HEK293 (cell line): ENCODE data around the gene HIPK2.

ENCODE experiments used
- CTCF ChIA-PET: fragments of 350-600 bp; formaldehyde crosslinking; extraction: SDS; loops from one replicate; lab custom pipeline; 2021; ENCODE audit warnings: antibody characterized with exemption; lab: Yijun Ruan, JAX
- POLR2A ChIA-PET: fragments of 300-600 bp; formaldehyde crosslinking; extraction: SDS; loops from one replicate; lab custom pipeline; 2020; ENCODE audit warnings: antibody characterized with exemption, inconsistent platforms; lab: Yijun Ruan, JAX
- H3K27ac ChIP-seq: fragments of 200-500 bp; sonication (Bioruptor generic); 2 replicates; pipeline ENCODE4 v1.5.1; 2014; ENCODE audit warnings: low read depth, low read length, control low read depth, inconsistent platforms; ENCODE audit errors: extremely low read depth
- H3K36me3 ChIP-seq, 2 experiments: fragments of 200-500 bp in 1 of 2; sonication (Bioruptor generic) in 1 of 2; 1 replicate in 1 of 2; 2 replicates in 1 of 2; pipeline ENCODE4 v1.5.1; 2014 to 2017; ENCODE audit warnings: inconsistent platforms in 2 of 2, low read length in 2 of 2; ENCODE audit not compliant: control insufficient read depth in 2 of 2, insufficient read depth in 1 of 2
- H3K4me1 ChIP-seq: fragments of 200-500 bp; sonication (Bioruptor generic); 2 replicates; pipeline ENCODE4 v1.5.1; 2014; ENCODE audit warnings: mild to moderate bottlenecking, low read length, inconsistent platforms; ENCODE audit not compliant: control insufficient read depth, insufficient read depth
- H3K4me3 ChIP-seq: 2 replicates; pipeline ENCODE4 v1.5.1; 2011; ENCODE audit warnings: low read depth, mild to moderate bottlenecking, control low read depth, low read length, moderate library complexity
- H3K9me3 ChIP-seq: fragments of 200-500 bp; sonication (Bioruptor generic); 2 replicates; pipeline ENCODE4 v1.5.1; 2014; ENCODE audit warnings: low read depth, low read length, inconsistent platforms; ENCODE audit not compliant: control insufficient read depth, insufficient read depth
- GLIS2 ChIP-seq: fragments of 450-650 bp; formaldehyde crosslinking; IDR thresholded peaks from 2 replicates; pipeline ENCODE4 v1.5.1; 2016; ENCODE audit warnings: missing biosample characterization, missing genetic modification characterization
- HOXC10 ChIP-seq: sonication (generic); formaldehyde crosslinking; IDR thresholded peaks from 2 replicates; pipeline ENCODE4 v1.8.1; 2023; ENCODE audit warnings: mild to moderate bottlenecking, missing genetic modification reagents
- KLF9 ChIP-seq: fragments of 450-650 bp; formaldehyde crosslinking; IDR thresholded peaks from 2 replicates; pipeline ENCODE4 v1.5.1; 2016; ENCODE audit warnings: missing biosample characterization, missing genetic modification characterization, low read depth
- ZNF155 ChIP-seq: fragments of 450-650 bp; formaldehyde crosslinking; IDR thresholded peaks from 2 replicates; pipeline ENCODE4 v1.5.1; 2016; ENCODE audit warnings: missing biosample characterization, missing genetic modification characterization
- ZNF274 ChIP-seq, 2 experiments: fragments of 200-500 bp in 1 of 2; fragments of 450-650 bp in 1 of 2; sonication (Bioruptor generic) in 1 of 2; formaldehyde crosslinking in 1 of 2; IDR thresholded peaks; 2 replicates each; pipeline versions ENCODE4 v1.5.1 to v1.6.1; 2014 to 2016; ENCODE audit warnings: borderline replicate concordance in 1 of 2, inconsistent platforms in 1 of 2, low read length in 1 of 2, missing biosample characterization in 1 of 2, missing genetic modification characterization in 1 of 2
- ZNF280C ChIP-seq: fragments of 450-650 bp; formaldehyde crosslinking; IDR thresholded peaks from 2 replicates; pipeline ENCODE4 v1.5.1; 2016; ENCODE audit warnings: missing biosample characterization, missing genetic modification characterization
- ZNF449 ChIP-seq: fragments of 450-650 bp; formaldehyde crosslinking; IDR thresholded peaks from 2 replicates; pipeline ENCODE4 v1.5.1; 2017; ENCODE audit warnings: missing biosample characterization, mild to moderate bottlenecking, missing genetic modification characterization, moderate library complexity
- ZNF501 ChIP-seq: fragments of 450-650 bp; formaldehyde crosslinking; IDR thresholded peaks from 2 replicates; pipeline ENCODE4 v1.5.1; 2016; ENCODE audit warnings: missing biosample characterization, missing genetic modification characterization
- ZNF530 ChIP-seq: fragments of 450-650 bp; formaldehyde crosslinking; IDR thresholded peaks from 2 replicates; pipeline ENCODE4 v1.5.1; 2016; ENCODE audit warnings: low read depth, missing biosample characterization, missing genetic modification characterization
- ZNF585B ChIP-seq: fragments of 450-650 bp; formaldehyde crosslinking; IDR thresholded peaks from 2 replicates; pipeline ENCODE4 v1.5.1; 2016; ENCODE audit warnings: missing biosample characterization, missing genetic modification characterization
- ZNF623 ChIP-seq: fragments of 450-650 bp; formaldehyde crosslinking; IDR thresholded peaks from 2 replicates; pipeline ENCODE4 v1.5.1; 2016; ENCODE audit warnings: missing biosample characterization, missing genetic modification characterization
- TF ChIP-seq, protein P1 (sequence below): IDR thresholded peaks from 2 replicates; pipeline ENCODE4 v1.6.1; 2011; ENCODE audit warnings: mild to moderate bottlenecking, low read depth, low read length, borderline replicate concordance

The HIPK2 gene

GRCh38 chr7:139661043-139661440 is 116.8 kb downstream of the HIPK2 start:
- POLR2A ChIA-PET: no interaction called here
- no peak overlapping the region for H3K27ac ChIP-seq

DNA sequence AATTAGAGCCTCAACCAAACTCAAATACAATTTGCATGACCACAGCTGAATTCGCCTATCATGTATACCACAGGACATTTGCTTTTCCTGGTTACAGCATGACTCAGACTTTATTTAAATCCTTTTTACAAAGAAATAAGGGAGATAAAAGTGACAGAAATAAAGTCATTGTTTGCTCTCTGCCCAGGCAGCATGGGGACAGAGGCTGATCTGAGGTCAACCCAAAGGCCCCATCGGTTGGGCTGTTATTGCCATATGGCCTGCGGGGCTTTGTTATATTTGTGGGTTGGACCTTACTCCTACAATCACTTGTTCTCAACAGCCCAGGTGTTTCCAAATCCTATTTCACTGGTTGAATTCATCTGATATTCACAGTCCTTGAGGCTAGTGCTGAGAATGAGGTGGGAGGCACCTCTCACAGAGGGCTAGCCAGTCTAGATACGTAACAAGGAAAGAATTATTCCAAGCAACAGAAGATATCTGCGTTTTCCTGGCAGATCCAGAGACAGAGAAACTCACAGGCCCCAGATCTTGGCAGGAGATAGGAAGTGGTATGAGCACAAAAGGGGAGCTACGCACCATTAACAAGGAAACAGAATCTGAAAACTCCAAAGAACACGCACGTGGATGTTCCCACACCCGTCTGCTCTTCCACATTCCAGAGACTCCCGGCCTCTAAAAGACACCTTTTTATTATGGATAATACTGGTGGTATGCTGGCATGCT is 117.3 kb downstream of the HIPK2 start:
- Histone ChIP-seq H3K4me1 (no peaks in the 10 kb centered on the region), H3K4me3 (no peak overlapping the region), H3K9me3 (no peaks in the 10 kb centered on the region), H3K36me3 (no peaks in the 10 kb centered on the region), H3K27ac (no peak overlapping the region)
- ChIA-PET POLR2A (no interaction called here), CTCF (interaction anchor here (0.8 to 3.2 kb wide), 3 partner anchors 14 to 15 kb away, joined by 4 to 26 read pairs (median 6); no protein-coding TSS in a partner anchor)
- TF ChIP-seq ZNF449 (tag by site-specific recombination): peak; percentile 96
- TF ChIP-seq ZNF530: no peak
- TF ChIP-seq ZNF623 (tag by site-specific recombination): peak; percentile 66
- TF ChIP-seq, all 188 proteins: peak for 2

More at GRCh38 chr7:139661043-139661440, 116.8 kb downstream of the HIPK2 start:
- no peaks in the 10 kb centered on the region for H3K4me1 ChIP-seq
- CTCF ChIA-PET: interaction anchor here (3.2 kb wide), 1 partner anchor 15 kb away, joined by 26 read pairs; no protein-coding TSS in a partner anchor
- no peaks in the 10 kb centered on the region for H3K36me3 ChIP-seq
- no peak overlapping the region for H3K4me3 ChIP-seq
- no peaks in the 10 kb centered on the region for H3K9me3 ChIP-seq
- no peak for TF ChIP-seq ZNF585B (tag by site-specific recombination)
- TF ChIP-seq, protein P1, sequence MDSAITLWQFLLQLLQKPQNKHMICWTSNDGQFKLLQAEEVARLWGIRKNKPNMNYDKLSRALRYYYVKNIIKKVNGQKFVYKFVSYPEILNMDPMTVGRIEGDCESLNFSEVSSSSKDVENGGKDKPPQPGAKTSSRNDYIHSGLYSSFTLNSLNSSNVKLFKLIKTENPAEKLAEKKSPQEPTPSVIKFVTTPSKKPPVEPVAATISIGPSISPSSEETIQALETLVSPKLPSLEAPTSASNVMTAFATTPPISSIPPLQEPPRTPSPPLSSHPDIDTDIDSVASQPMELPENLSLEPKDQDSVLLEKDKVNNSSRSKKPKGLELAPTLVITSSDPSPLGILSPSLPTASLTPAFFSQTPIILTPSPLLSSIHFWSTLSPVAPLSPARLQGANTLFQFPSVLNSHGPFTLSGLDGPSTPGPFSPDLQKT: no peak
- TF ChIP-seq ZNF501 (tag by site-specific recombination): no peak
- no peak for TF ChIP-seq ZNF280C (tag by site-specific recombination)
- no peak for TF ChIP-seq ZNF274 (IDR thresholded peaks at IDR 0.05; ENCODE audit: low read length)
- TF ChIP-seq ZNF274 (tag by site-specific recombination; IDR thresholded peaks at IDR 0.05; ENCODE audit: borderline replicate concordance): no peak
- no peak for TF ChIP-seq GLIS2 (tag by site-specific recombination)

GRCh38 chr7:139659922-139660316 is 117.9 kb downstream of the HIPK2 start:
- Histone ChIP-seq H3K27ac (no peak overlapping the region), H3K9me3 (no peaks in the 10 kb centered on the region), H3K4me3 (no peak overlapping the region), H3K4me1 (no peaks in the 10 kb centered on the region), H3K36me3 (no peaks in the 10 kb centered on the region)
- POLR2A ChIA-PET: no interaction called here
- TF ChIP-seq ZNF155 (tag by site-specific recombination): no peak
- no peak for TF ChIP-seq HOXC10 (CRISPR knock-in tag)
- no peak for TF ChIP-seq KLF9
- TF ChIP-seq, all 188 proteins: peak for 0
- CTCF ChIA-PET: interaction anchor here (0.8 to 1.6 kb wide), 2 partner anchors 15 kb away, joined by 4 to 6 read pairs; no protein-coding TSS in a partner anchor
